HepG2 (cell line): Measurements from ENCODE around the gene ABCC12. TPM values are rescaled to one million over a fixed set of nuclear protein-coding genes. Genes with fewer than 3 reads are reported as not detected.

Experiments used
- ELF3 ChIP-seq: IDR thresholded peaks from 2 replicates; pipeline ENCODE4 v1.6.1; 2016; ENCODE audit warnings: missing genetic modification reagents, missing compliant biosample characterization
- FOXC1 ChIP-seq: sonication (generic); formaldehyde crosslinking; IDR thresholded peaks from 2 replicates; pipeline ENCODE4 v1.8.0; 2022; ENCODE audit warnings: mild to moderate bottlenecking, missing genetic modification reagents, borderline replicate concordance
- GATA4 ChIP-seq: sonication (generic); IDR thresholded peaks from 2 replicates; pipeline ENCODE4 v1.6.1; 2016; ENCODE audit warnings: antibody characterized with exemption, low read depth, borderline replicate concordance
- HDAC2 ChIP-seq: sonication (generic); formaldehyde crosslinking; IDR thresholded peaks from 2 replicates; pipeline ENCODE4 v1.4.0; 2020; ENCODE audit warnings: missing genetic modification reagents
- KDM2A ChIP-seq: sonication (generic); formaldehyde crosslinking; IDR thresholded peaks from 2 replicates; pipeline ENCODE4 v1.4.0; 2020; ENCODE audit warnings: low read depth, missing genetic modification reagents, borderline replicate concordance
- KDM5B ChIP-seq: sonication (generic); formaldehyde crosslinking; IDR thresholded peaks from 2 replicates; pipeline ENCODE4 v1.4.0; 2020; ENCODE audit warnings: missing genetic modification reagents, mild to moderate bottlenecking, borderline replicate concordance
- MAF1 ChIP-seq: sonication (generic); formaldehyde crosslinking; IDR thresholded peaks from 2 replicates; pipeline ENCODE4 v1.5.0; 2020; ENCODE audit warnings: missing genetic modification reagents, borderline replicate concordance
- MAFK ChIP-seq, 2 experiments: IDR thresholded peaks in 1 of 2; conservative IDR thresholded peaks in 1 of 2; 2 replicates each; pipeline ENCODE4 v1.6.1; 2011; ENCODE audit warnings: improper control_type of control experiment in 2 of 2, low read length in 2 of 2
- MIER2 ChIP-seq: IDR thresholded peaks from 2 replicates; pipeline ENCODE4 v1.6.1; 2016; ENCODE audit warnings: missing biosample characterization, missing genetic modification reagents
- MTA1 ChIP-seq: sonication (generic); formaldehyde crosslinking; IDR thresholded peaks from 2 replicates; pipeline ENCODE4 v1.4.0; 2020; ENCODE audit warnings: missing genetic modification reagents, mild to moderate bottlenecking, borderline replicate concordance
- POGZ ChIP-seq: sonication (generic); formaldehyde crosslinking; IDR thresholded peaks from 2 replicates; pipeline ENCODE4 v1.4.0; 2020; ENCODE audit warnings: mild to moderate bottlenecking, missing genetic modification reagents
- RARA ChIP-seq: IDR thresholded peaks from 2 replicates; pipeline ENCODE4 v1.6.1; 2016; ENCODE audit warnings: missing genetic modification reagents, missing compliant biosample characterization
- SIX4 ChIP-seq: sonication (generic); formaldehyde crosslinking; IDR thresholded peaks from 2 replicates; pipeline ENCODE4 v1.4.0; 2020; ENCODE audit warnings: missing genetic modification reagents
- SMAD1 ChIP-seq: sonication (generic); formaldehyde crosslinking; IDR thresholded peaks from 2 replicates; pipeline ENCODE4 v1.4.0; 2020; ENCODE audit warnings: missing genetic modification reagents, low read depth, mild to moderate bottlenecking, borderline replicate concordance
- TCF7L2 ChIP-seq: IDR thresholded peaks from 2 replicates; pipeline ENCODE4 v1.6.1; 2011; ENCODE audit warnings: mild to moderate bottlenecking, low read depth, low read length, moderate library complexity
- ZNF17 ChIP-seq: sonication (generic); formaldehyde crosslinking; IDR thresholded peaks from 2 replicates; pipeline ENCODE4 v1.5.0; 2020; ENCODE audit warnings: mild to moderate bottlenecking, missing genetic modification reagents
- ZNF652 ChIP-seq: IDR thresholded peaks from 2 replicates; pipeline ENCODE4 v1.6.1; 2016; ENCODE audit warnings: low read depth, borderline replicate concordance
- ZNF746 ChIP-seq: sonication (generic); formaldehyde crosslinking; IDR thresholded peaks from 2 replicates; pipeline ENCODE4 v1.8.0; 2022; ENCODE audit warnings: mild to moderate bottlenecking, missing genetic modification reagents
- ZNF761 ChIP-seq: sonication (generic); formaldehyde crosslinking; conservative IDR thresholded peaks from 2 replicates; pipeline ENCODE4 v1.4.0; 2020; ENCODE audit warnings: mild to moderate bottlenecking, missing genetic modification reagents
- ZSCAN29 ChIP-seq: sonication (generic); formaldehyde crosslinking; conservative IDR thresholded peaks from 2 replicates; pipeline ENCODE4 v1.4.0; 2020; ENCODE audit warnings: mild to moderate bottlenecking, missing genetic modification reagents
- polyA plus RNA-seq, 8 experiments: library from polyadenylated mRNA; depleted of rRNA in 3 of 8; stranded (reverse) in 7 of 8; unstranded in 1 of 8; fragments of >200 nt; fragmentation: Illumina TruSeq in 4 of 8; extraction: Trizol in 4 of 8; gene quantifications; 2 replicates each; pipeline versions ENCODE4 v1.2.1 to v1.2.3, GENCODE V29; 2011 to 2016; ENCODE audit warnings: low read depth in 4 of 8, missing spikeins in 1 of 8, mixed read lengths in 1 of 8; ENCODE audit not compliant: insufficient read depth in 1 of 8
- total RNA-seq, 5 experiments: library from RNA; depleted of rRNA; stranded (reverse); fragments of >200 nt; fragmentation: Illumina TruSeq; extraction: Trizol; gene quantifications; 2 replicates each; pipeline ENCODE4 v1.2.3, GENCODE V29; 2016; ENCODE audit warnings: low read depth in 1 of 5
- TF ChIP-seq, protein P1 (sequence below): sonication (generic); formaldehyde crosslinking; IDR thresholded peaks from 2 replicates; pipeline ENCODE4 v1.8.0; 2022; ENCODE audit warnings: missing genetic modification reagents, mild to moderate bottlenecking, moderate library complexity, borderline replicate concordance
- TF ChIP-seq, protein P2 (sequence below): sonication (generic); formaldehyde crosslinking; IDR thresholded peaks from 2 replicates; pipeline ENCODE4 v1.4.0; 2020; ENCODE audit warnings: low read depth, mild to moderate bottlenecking, missing genetic modification reagents
- TF ChIP-seq, protein P3 (sequence below): sonication (generic); formaldehyde crosslinking; conservative IDR thresholded peaks from 2 replicates; pipeline ENCODE4 v1.4.0; 2020; ENCODE audit warnings: mild to moderate bottlenecking, missing genetic modification reagents, moderate library complexity

Gene ABCC12
- total and polyA plus RNA-seq, 2 of the 13 experiments (the other 11 are each of a cell fraction or from before 2014, with no cell fraction given): not detected

DNA sequence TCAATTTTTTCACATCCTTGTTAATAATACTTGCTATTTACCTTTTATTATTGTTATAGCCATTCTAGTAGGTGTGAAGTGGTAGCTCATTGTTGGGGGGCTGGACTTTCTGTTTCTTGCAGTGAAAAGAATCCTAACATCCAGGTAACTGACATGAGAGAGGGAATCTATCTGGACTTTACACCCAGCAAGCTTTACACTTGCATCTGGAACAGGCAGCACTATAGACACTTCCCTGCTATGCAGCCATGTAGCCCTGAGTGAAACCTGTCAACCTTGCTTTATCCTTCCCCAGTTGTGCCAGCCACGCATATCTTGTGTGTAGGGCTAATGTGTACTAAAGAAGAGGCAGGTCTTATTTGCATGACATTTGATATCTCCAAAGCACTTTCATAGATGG lies 16.9 kb upstream of the ABCC12 start (continued):
- 0 out of 2 replicates have a peak, but pooled peaks have one; percentile 22 for TF ChIP-seq ELF3 (CRISPR knock-in tag)
- TF ChIP-seq RARA (CRISPR knock-in tag): no peak
- no peak for TF ChIP-seq MIER2 (CRISPR knock-in tag)
- no peak for TF ChIP-seq TCF7L2
- TF ChIP-seq MAF1 (CRISPR knock-in tag): no peak
- TF ChIP-seq SIX4: no peak
- TF ChIP-seq MAFK (conservative IDR thresholded peaks at IDR 0.05 in 1 of 2, IDR thresholded peaks at IDR 0.05 in 1 of 2; ENCODE audit: low read length in 2 of 2): peak in 1 of 2 experiments; percentile 17; a peak in 2 of 4 replicates
- no peak for TF ChIP-seq FOXC1 (CRISPR knock-in tag)
- no peak for TF ChIP-seq MTA1 (CRISPR knock-in tag)
- TF ChIP-seq, protein P1, sequence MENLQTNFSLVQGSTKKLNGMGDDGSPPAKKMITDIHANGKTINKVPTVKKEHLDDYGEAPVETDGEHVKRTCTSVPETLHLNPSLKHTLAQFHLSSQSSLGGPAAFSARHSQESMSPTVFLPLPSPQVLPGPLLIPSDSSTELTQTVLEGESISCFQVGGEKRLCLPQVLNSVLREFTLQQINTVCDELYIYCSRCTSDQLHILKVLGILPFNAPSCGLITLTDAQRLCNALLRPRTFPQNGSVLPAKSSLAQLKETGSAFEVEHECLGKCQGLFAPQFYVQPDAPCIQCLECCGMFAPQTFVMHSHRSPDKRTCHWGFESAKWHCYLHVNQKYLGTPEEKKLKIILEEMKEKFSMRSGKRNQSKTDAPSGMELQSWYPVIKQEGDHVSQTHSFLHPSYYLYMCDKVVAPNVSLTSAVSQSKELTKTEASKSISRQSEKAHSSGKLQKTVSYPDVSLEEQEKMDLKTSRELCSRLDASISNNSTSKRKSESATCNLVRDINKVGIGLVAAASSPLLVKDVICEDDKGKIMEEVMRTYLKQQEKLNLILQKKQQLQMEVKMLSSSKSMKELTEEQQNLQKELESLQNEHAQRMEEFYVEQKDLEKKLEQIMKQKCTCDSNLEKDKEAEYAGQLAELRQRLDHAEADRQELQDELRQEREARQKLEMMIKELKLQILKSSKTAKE: no peak
- TF ChIP-seq SMAD1 (CRISPR knock-in tag): no peak
- TF ChIP-seq ZNF761: no peak
- TF ChIP-seq ZNF17 (CRISPR knock-in tag): peak; percentile 93; the same call in 1 of the 2 replicates
- TF ChIP-seq ZNF652 (CRISPR knock-in tag): no peak
- no peak for TF ChIP-seq POGZ (CRISPR knock-in tag)
- TF ChIP-seq, protein P2, sequence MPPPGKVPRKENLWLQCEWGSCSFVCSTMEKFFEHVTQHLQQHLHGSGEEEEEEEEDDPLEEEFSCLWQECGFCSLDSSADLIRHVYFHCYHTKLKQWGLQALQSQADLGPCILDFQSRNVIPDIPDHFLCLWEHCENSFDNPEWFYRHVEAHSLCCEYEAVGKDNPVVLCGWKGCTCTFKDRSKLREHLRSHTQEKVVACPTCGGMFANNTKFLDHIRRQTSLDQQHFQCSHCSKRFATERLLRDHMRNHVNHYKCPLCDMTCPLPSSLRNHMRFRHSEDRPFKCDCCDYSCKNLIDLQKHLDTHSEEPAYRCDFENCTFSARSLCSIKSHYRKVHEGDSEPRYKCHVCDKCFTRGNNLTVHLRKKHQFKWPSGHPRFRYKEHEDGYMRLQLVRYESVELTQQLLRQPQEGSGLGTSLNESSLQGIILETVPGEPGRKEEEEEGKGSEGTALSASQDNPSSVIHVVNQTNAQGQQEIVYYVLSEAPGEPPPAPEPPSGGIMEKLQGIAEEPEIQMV: no peak
- 0 out of 2 replicates have a peak, but pooled peaks have one; percentile 22 for TF ChIP-seq HDAC2 (CRISPR knock-in tag)
- TF ChIP-seq GATA4: no peak
- TF ChIP-seq ZSCAN29: peak; percentile 33; the same call in 1 of the 2 replicates
- no peak for TF ChIP-seq ZNF746 (CRISPR knock-in tag)
- TF ChIP-seq, protein P3, sequence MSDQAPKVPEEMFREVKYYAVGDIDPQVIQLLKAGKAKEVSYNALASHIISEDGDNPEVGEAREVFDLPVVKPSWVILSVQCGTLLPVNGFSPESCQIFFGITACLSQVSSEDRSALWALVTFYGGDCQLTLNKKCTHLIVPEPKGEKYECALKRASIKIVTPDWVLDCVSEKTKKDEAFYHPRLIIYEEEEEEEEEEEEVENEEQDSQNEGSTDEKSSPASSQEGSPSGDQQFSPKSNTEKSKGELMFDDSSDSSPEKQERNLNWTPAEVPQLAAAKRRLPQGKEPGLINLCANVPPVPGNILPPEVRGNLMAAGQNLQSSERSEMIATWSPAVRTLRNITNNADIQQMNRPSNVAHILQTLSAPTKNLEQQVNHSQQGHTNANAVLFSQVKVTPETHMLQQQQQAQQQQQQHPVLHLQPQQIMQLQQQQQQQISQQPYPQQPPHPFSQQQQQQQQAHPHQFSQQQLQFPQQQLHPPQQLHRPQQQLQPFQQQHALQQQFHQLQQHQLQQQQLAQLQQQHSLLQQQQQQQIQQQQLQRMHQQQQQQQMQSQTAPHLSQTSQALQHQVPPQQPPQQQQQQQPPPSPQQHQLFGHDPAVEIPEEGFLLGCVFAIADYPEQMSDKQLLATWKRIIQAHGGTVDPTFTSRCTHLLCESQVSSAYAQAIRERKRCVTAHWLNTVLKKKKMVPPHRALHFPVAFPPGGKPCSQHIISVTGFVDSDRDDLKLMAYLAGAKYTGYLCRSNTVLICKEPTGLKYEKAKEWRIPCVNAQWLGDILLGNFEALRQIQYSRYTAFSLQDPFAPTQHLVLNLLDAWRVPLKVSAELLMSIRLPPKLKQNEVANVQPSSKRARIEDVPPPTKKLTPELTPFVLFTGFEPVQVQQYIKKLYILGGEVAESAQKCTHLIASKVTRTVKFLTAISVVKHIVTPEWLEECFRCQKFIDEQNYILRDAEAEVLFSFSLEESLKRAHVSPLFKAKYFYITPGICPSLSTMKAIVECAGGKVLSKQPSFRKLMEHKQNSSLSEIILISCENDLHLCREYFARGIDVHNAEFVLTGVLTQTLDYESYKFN: peak; percentile 43; the same call in 1 of the 2 replicates
- TF ChIP-seq KDM2A (CRISPR knock-in tag): no peak
- no peak for TF ChIP-seq KDM5B (CRISPR knock-in tag)
